HG02610 (cell line): Measurements from ENCODE around the gene FADS6.
"Not testable (repeated sequence)": the region's sequence is repeated elsewhere in the genome, so short reads cannot be mapped to it uniquely, and the experiment has no call there.

Experiments used
- ATAC-seq: cut with Tn5 transposase; IDR thresholded peaks from one replicate; pipeline ENCODE4 v1.9.1; 2021; ENCODE audit warnings: mild to moderate bottlenecking, moderate library complexity; ENCODE audit not compliant: unreplicated experiment

FADS6 gene

GRCh38 chr17:74870028-74870427, 23.4 kb downstream of the FADS6 start:
- not testable (repeated sequence) for ATAC-seq

DNA sequence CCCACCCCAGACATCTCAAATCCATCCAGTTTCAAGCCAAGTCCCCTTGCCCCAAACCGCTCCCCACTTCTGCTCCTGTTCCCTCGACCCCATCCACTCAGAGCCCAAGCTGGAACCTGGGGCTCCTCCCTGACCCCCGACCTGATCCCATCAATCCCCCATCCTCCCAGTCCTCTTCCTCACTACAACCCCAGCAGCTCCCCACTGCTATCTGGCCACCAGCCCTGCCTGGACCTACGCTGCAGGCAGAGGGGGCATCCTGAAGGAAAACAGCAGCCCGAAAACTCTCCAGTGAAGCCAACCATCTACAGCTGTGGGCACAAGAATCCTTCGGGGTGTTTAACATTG, 24.6 kb downstream of the FADS6 start:
- no peak for ATAC-seq

DNA sequence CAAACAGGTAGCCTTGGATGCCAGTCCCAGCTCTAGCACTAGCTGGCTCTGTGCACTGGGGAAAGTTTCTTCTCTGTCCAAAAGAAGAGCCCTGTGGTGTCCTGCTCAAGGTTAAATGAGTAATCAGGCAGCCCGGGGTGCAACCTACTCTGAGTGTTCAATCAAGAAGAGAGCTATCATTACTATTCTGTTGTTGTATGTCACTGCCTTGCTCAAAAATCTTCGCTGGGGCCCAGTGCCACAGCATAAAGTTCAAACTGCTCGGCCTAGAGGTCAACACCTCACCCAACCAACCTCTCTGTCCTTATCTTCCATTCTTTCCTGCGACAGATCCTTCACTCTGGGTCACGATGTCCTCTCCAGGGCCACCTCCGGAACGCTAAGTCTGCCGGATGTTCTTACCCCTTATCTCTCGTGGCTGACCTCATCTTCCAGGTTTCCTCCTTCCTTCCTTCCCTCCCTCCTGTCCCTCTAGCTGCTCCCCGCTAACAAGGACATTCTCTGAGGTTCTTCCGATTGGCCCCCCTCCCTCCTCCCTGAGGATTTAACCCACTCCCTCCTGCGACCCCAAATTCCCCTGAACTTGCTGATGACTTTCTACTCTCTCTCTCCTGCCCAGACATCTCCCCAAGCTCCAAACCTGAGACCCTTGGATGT, 25.1 kb downstream of the FADS6 start:
- no peak for ATAC-seq

- ATAC-seq = no peak
Measured at GRCh38 chr17:74866198-74866835, 27.1 kb downstream of the FADS6 start.

DNA sequence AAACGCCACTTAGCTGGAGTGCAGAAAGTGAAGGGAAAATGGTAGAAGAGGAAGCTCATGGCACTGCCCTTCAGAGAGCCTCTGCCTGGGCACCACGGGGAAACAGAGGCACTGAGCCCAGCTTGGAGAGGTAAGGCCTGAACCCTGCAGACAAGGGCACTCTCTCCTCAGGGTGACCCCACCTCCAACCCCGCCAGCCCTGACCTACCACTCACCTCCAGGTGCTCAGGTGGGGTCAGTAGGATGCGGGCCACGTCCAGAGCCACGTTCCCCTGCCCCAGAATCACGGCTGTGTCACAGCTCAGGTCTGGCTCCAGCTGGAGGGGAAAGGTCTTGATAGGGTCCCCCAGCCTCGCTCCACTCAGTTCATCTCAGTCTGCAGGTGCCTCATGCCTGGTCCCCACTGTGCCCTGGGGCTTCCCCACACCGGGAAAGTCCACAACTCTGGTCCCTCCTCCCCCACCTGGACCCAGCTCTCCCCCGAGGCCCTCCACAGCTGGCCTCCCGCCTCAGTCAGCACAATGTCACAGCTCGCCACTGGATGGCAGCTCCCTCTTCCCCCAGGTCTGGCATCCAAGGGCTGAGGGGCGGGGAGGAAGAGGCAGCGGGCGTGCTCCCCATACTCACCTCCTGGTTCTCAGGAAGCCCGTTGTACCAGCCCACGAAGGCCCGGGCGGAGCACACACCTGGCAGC, 27.8 kb downstream of the FADS6 start:
- ATAC-seq = no peak

DNA sequence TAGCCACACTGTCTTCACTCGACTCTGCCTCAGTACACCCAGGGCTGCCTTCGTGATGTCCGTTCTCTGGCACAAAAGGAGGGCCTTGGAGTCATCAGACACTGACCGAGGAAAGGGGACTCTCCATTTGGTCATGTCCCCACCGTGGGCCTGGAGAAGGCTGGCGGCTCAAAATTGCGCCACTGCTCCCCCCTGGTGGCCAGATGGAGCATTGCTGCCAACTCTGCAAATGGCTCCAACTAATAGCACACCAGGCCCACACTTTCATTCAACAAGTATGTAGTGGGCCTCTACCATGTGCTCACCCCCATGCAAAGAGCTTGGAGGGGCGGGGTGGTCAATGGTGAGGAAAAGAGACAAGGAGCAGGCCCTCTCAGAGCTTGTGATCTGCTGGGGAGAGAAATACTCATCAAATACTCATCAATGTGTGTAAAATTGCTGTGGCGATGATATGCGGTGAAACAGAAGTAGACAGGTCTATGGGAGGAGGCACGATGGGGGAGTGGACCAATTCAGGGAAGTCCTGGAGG, 28.5 kb downstream of the FADS6 start:
- no peak for ATAC-seq

DNA sequence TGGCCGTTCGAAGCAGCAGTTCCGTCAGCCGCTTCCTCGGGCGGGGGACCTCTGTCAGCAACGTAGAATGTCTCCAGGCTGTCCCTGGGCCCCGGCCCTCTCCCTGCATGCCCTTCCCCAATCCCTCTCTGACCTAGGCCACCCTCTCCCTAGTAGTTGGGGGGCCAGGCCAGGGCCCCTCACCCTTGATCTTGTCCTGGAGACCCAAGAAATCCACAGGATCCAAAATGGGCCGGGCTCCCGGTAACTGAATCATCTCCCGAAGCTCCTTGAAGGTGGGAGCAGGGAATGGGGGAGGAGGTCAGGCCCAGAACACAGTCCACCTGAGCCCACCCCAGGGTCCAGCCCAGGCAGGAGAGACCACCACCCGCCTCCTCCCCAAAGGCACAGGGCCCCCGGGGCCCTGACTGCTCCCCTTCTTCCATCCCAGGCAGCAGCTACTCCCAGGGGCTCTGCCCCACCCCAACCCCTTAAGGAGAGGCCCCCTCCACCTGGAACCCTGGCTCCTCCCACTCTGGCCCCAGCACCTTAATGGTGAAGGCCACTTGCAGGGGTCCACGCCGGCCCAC, 29.1 kb downstream of the FADS6 start:
- ATAC-seq = no peak

- ATAC-seq = no peak
Measured at GRCh38 chr17:74863420-74864296, 29.8 kb downstream of the FADS6 start.

DNA sequence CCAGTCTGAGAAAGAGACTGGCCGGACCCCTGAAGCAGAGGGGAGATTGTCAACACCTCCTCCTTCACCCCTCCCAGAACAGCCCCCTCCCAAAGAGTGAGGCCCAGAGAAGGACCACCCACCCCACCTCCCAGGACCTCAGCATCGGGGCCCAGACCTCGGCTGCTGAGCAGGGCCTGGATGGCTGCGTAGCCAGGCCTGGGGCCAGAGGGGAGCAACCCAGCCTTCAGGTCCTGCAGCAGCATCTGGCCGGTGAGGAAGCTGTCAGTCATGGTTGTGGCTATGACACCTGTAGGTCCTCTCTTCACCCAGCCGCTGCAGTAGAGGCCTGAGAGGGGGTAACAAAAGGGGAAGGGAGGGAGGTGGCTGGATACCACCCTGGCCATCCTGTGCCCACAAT, 30.5 kb downstream of the FADS6 start:
- no peak for ATAC-seq

DNA sequence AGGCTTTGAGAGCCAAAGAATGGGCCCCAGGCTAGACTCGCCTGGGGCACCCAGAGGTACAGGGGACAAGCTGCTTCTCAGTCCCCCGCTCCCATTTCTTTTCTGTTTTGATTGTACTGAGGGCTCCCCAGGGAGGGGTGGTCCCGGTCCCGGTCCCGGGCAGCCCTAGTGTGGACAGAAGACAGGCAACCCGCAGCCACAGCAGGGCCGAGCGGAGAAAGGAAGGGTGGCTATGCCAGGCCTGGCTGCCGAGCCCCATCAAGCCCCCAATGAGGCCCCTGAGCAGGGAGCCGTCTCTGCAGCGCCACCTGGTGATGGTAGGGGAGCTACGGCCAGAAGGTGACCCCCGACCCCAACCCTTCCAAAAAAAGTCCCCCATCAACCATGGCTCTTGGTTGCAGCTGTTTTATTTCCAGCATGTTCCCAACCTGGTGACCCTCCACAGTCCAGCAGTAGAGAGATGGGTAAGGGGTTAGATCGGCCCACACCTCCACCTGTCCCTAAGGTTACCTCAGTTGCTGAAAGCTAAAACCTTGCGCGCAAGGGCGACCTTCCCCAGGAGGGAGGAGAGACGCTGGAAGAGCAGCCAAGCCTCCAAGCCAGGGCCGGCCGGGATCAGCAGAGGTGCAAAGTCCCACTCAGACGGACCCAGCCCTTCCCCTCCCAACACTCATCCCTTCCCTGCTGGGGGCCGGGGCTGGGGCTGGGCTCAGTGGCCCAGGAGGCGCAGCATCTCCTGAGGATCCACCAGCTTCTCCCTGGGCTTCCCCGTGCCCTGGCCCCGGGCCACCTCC, 31.1 kb downstream of the FADS6 start:
- ATAC-seq = no peak

- ATAC-seq = no peak
Measured at GRCh38 chr17:74861662-74862107, 31.7 kb downstream of the FADS6 start.

- ATAC-seq = no peak
Measured at GRCh38 chr17:74860872-74861661, 32.4 kb downstream of the FADS6 start.

DNA sequence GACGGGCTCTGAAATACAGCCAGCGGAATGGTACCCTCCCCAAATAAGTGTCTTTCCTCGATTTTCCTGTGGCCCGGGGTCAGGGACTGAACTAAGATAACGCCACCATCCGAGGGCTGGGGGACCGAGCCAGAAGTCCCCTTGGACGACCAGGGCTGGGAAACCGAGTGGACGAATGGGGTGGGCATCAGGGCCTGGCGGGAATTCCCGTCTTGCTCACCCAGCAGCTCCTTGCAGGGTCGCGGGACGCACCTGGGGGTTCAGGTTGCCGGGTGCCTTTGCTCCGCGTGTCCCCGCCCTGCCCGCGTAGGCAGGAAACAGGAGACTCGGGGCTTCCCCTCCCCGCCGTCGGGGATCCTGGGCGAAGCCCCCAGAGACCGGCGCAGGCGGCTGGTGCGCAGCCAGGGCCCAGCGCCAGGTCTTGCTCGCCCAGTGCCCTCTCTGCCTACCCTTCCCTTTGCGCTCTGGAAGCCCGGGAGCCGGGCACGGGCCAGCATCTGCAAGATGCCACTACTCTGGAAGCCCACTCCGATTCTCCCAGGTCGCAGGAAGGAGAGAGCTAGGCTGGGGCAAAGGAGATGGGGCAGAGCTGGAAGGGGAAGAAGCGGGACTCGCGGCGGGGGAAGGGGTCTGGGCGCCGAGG, 33.1 kb downstream of the FADS6 start:
- ATAC-seq = no peak

GRCh38 chr17:74859459-74860228, 33.8 kb downstream of the FADS6 start, which contains the start of gene GRIN2C:
Gene GRIN2C (minus strand): TSS chr17:74859885. CDS start chr17:74855092, 4,793 bp downstream.
- ATAC-seq = no peak

DNA sequence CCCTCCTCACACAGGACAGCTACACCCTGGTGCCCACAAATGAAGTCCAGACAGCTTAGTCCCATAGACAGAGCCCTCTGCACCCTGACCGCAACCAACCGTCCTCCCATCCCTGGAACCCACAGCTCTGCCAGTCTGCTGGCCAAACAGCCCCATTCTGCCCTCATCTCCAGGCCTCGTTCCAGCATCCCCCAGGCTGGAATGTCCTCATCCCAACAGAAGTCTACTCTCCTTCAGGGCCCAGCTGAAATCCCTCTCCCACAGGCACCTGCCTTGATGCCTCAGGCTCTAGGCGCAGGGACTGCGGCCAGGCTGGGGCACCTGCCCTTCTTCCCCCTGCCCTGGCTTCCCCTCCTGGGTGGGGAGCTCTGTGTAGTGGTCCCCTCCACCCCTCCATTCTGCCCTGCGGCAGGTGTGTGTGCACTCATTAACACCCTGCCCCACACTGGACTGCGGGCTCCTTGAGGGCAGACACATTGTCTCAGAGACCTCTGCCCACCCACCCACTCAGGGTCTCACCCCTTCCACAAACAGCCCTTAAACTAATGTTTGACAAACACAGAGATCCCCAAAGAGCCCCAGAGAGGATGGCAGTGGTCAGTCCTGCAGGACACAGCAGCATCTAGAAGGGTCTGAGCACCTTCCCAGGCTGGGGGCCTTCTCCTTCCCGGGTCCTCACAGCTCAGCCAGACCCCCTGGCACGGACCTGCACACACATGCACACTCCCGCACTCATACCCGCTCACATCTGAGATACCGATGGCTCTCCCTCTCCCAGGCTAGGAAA, 34.6 kb downstream of the FADS6 start:
- ATAC-seq = no peak

GRCh38 chr17:74857191-74857590, 36.2 kb downstream of the FADS6 start:
- no peak for ATAC-seq

DNA sequence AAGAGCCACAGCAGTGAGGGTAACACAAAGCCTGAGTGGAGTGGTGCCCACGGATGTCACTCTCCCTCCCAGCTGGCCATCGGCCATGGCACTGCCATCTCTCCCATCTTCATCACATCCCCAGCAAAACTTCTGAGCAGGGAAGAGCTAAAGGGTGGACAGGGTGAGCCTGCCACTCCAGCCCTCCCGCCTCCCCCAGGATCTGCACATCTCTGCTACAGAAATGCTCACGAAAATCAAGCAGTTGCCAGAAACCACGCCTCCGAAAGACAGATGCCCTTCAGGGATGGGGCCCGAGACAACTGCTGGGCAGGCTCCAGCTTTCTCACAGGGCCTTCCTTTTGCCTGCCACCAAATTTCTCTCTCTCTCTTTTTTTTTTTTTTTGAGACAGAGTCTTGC, 37.3 kb downstream of the FADS6 start:
- ATAC-seq = no peak
